HepG2 (cell line): ENCODE results near the gene XAB2. TPM values are rescaled to one million over a fixed set of nuclear protein-coding genes. Genes with fewer than 3 reads are reported as not detected.

Experiments used
- ATAC-seq: fragments of 200-7000 bp; cut with Tn5 transposase; 3 replicates; pipeline ENCODE4 v1.9.1; 2020; ENCODE audit warnings: mild to moderate bottlenecking, moderate library complexity
- BruUV-seq: library from RNA; stranded (reverse); fragments of 400-500 nt; replicated peaks from 2 replicates; lab custom pipeline; 2021; lab: Mats Ljungman, UMichigan
- CTCF ChIA-PET: fragments of 300-600 bp; formaldehyde crosslinking; extraction: SDS; loops from one replicate; lab custom pipeline; 2021; ENCODE audit warnings: low total read pairs, inconsistent platforms, low intra/inter-chr PET ratio; lab: Yijun Ruan, JAX
- POLR2A ChIA-PET: fragments of 350-600 bp; sonication (Branson Sonifier 250); formaldehyde crosslinking; loops from one replicate; lab custom pipeline; 2020; ENCODE audit warnings: antibody characterized with exemption, inconsistent platforms; lab: Yijun Ruan, JAX
- DNase-seq: peaks from one replicate; pipeline ENCODE4 v3.0.0-alpha.2; 2015; ENCODE audit warnings: low spot score
- FAIRE-seq: peaks from 3 replicates; lab custom pipeline; 2011; peaks lifted over from hg19 to GRCh38; lab: Jason Lieb, UNC
- H2AFZ ChIP-seq: one replicate; pipeline ENCODE4 v1.6.1; 2011; ENCODE audit warnings: low read length, inconsistent platforms
- H3K27ac ChIP-seq: fragments of 300-600 bp; 3 replicates; pipeline ENCODE4 v1.8.0; 2011; ENCODE audit warnings: mixed run types, mild to moderate bottlenecking, mixed read lengths, low read length, inconsistent platforms; ENCODE audit not compliant: insufficient read depth; ENCODE audit errors: extremely low read length
- H3K27me3 ChIP-seq, 2 experiments: fragments of 200-600 bp in 1 of 2; 2 replicates in 1 of 2; 3 replicates in 1 of 2; pipeline versions ENCODE4 v1.6.0 to v1.8.0; 2011; ENCODE audit warnings: low read length in 2 of 2, mild to moderate bottlenecking in 2 of 2, moderate library complexity in 2 of 2, inconsistent platforms in 1 of 2; ENCODE audit not compliant: insufficient read depth in 2 of 2, control insufficient read depth in 1 of 2
- H3K36me3 ChIP-seq, 2 experiments: fragments of 200-600 bp in 1 of 2; replicated peaks in 1 of 2; 2 replicates in 1 of 2; 3 replicates in 1 of 2; pipeline versions ENCODE4 v1.5.1 to v1.8.0; 2011; ENCODE audit warnings: low read length in 2 of 2, inconsistent platforms in 1 of 2; ENCODE audit not compliant: insufficient read depth in 2 of 2, control insufficient read depth in 1 of 2
- H3K4me1 ChIP-seq: 2 replicates; pipeline ENCODE4 v1.5.1; 2012; ENCODE audit warnings: low read length, inconsistent platforms; ENCODE audit not compliant: insufficient read depth
- H3K4me2 ChIP-seq: 2 replicates; pipeline ENCODE4 v1.6.0; 2011; ENCODE audit warnings: low read depth, low read length, inconsistent platforms
- H3K4me3 ChIP-seq, 3 experiments: fragments of 200-600 bp in 1 of 3; sonication (generic), shearing (Covaris generic) in 1 of 3; replicated peaks in 1 of 3; 2 replicates each; pipeline ENCODE4 v1.5.1; 2011 to 2016; ENCODE audit warnings: low read length in 3 of 3, inconsistent platforms in 2 of 3, low read depth in 2 of 3, mild to moderate bottlenecking in 2 of 3, control low read depth in 1 of 3, mixed read lengths in 1 of 3; ENCODE audit not compliant: insufficient read depth in 1 of 3
- H3K79me2 ChIP-seq: one replicate; pipeline ENCODE4 v1.6.1; 2011; ENCODE audit warnings: low read length, inconsistent platforms; ENCODE audit not compliant: insufficient read depth
- H3K9ac ChIP-seq: 2 replicates; pipeline ENCODE4 v1.6.0; 2011; ENCODE audit warnings: mild to moderate bottlenecking, low read depth, low read length, inconsistent platforms; ENCODE audit not compliant: insufficient read depth
- H3K9me3 ChIP-seq: 2 replicates; pipeline ENCODE4 v1.5.1; 2012; ENCODE audit warnings: mild to moderate bottlenecking, low read length
- H4K20me1 ChIP-seq: 2 replicates; pipeline ENCODE4 v1.6.0; 2011; ENCODE audit warnings: inconsistent platforms, mild to moderate bottlenecking, low read length, moderate library complexity; ENCODE audit not compliant: insufficient read depth
- ARID2 ChIP-seq: sonication (generic); formaldehyde crosslinking; IDR thresholded peaks from 2 replicates; pipeline ENCODE4 v1.8.1; 2022; ENCODE audit warnings: mild to moderate bottlenecking, missing genetic modification reagents, borderline replicate concordance
- ATF7 ChIP-seq, 2 experiments: fragments of 450-650 bp in 1 of 2; sonication (generic) in 1 of 2; formaldehyde crosslinking in 1 of 2; IDR thresholded peaks; 2 replicates each; pipeline versions ENCODE4 v1.4.0 to v1.6.1; 2016 to 2020; ENCODE audit warnings: antibody characterized with exemption in 1 of 2, mild to moderate bottlenecking in 1 of 2, missing genetic modification reagents in 1 of 2
- ELF1 ChIP-seq: sonication (generic); formaldehyde crosslinking; IDR thresholded peaks from 2 replicates; pipeline ENCODE4 v1.4.0; 2020; ENCODE audit warnings: missing genetic modification reagents
- HOXA7 ChIP-seq: sonication (generic); formaldehyde crosslinking; IDR thresholded peaks from 2 replicates; pipeline ENCODE4 v1.8.1; 2022; ENCODE audit warnings: mild to moderate bottlenecking, missing genetic modification reagents, moderate library complexity
- PLRG1 ChIP-seq: fragments of 450-650 bp; conservative IDR thresholded peaks from 2 replicates; pipeline ENCODE4 v1.6.1; 2016
- THYN1 ChIP-seq: sonication (generic); formaldehyde crosslinking; IDR thresholded peaks from 2 replicates; pipeline ENCODE4 v1.8.1; 2023; ENCODE audit warnings: low read depth, mild to moderate bottlenecking, moderate library complexity, missing genetic modification reagents, borderline replicate concordance
- U2AF1 ChIP-seq: fragments of 200-400 bp; formaldehyde crosslinking; optimal IDR thresholded peaks from 2 replicates; pipeline ENCODE3; 2017; ENCODE audit warnings: mild to moderate bottlenecking, low read depth, low read length
- U2AF2 ChIP-seq: fragments of 200-400 bp; formaldehyde crosslinking; IDR thresholded peaks from 2 replicates; pipeline ENCODE4 v1.6.1; 2017; ENCODE audit warnings: low read depth, mild to moderate bottlenecking, low read length
- WGBS: methylation state at CpG from one replicate; pipeline ENCODE4 v1.1.6; 2017; ENCODE audit warnings: low lambda C conversion rate; 5-methylcytosine and 5-hydroxymethylcytosine counted together
- in situ Hi-C: cut with HindIII; loops from 2 replicates; pipeline ENCODE4 v1.10.0; 2017; ENCODE audit warnings: low pct_unique_long_range_greater_than_20kb; ENCODE audit not compliant: extremely low pct_ligation_motif_present
- intact Hi-C: fragments of 100-400 bp; cut with micrococcal nuclease; formaldehyde crosslinking; loops from one replicate; pipeline ENCODE4 v1.10.0; 2022; ENCODE audit not compliant: unreplicated experiment
- polyA plus RNA-seq, 8 experiments: library from polyadenylated mRNA; depleted of rRNA in 3 of 8; stranded (reverse) in 7 of 8; unstranded in 1 of 8; fragments of >200 nt; fragmentation: Illumina TruSeq in 4 of 8; extraction: Trizol in 4 of 8; gene quantifications; 2 replicates each; pipeline versions ENCODE4 v1.2.1 to v1.2.3, GENCODE V29; 2011 to 2016; ENCODE audit warnings: low read depth in 4 of 8, missing spikeins in 1 of 8, mixed read lengths in 1 of 8; ENCODE audit not compliant: insufficient read depth in 1 of 8
- total RNA-seq, 5 experiments: library from RNA; depleted of rRNA; stranded (reverse); fragments of >200 nt; fragmentation: Illumina TruSeq; extraction: Trizol; gene quantifications; 2 replicates each; pipeline ENCODE4 v1.2.3, GENCODE V29; 2016; ENCODE audit warnings: low read depth in 1 of 5
- TF ChIP-seq, protein P1 (sequence below): IDR thresholded peaks from 2 replicates; pipeline ENCODE4 v1.6.1; 2018; ENCODE audit warnings: missing genetic modification reagents, mild to moderate bottlenecking, missing compliant biosample characterization

The XAB2 gene
- total and polyA plus RNA-seq, 2 of the 13 experiments (the other 11 are each of a cell fraction or from before 2014, with no cell fraction given) = 6.2 to 23.9 TPM

DNA sequence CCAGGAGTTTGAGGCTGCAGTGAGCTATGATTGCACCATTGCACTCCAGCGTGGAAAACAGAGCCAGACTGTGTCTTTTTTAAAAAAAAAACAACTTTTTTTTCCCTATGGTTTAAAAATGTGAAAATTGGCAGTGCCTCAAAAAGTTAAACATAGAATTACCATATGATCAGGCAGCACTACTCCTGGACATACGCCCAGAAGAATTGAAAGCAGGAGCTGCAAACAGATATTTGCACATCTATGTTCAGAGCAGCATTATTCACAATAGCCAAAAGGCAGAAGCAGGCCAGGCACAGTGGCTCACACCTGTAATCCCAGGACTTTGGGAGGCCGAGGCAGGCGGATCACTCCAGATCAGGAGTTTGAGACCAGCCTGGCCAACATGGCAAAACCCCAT lies 35.7 kb upstream of the XAB2 start:
- H3K79me2 ChIP-seq = no peaks in the 10 kb centered on the region
- in situ Hi-C loops = no loop called here
- no peaks in the 10 kb centered on the region for H4K20me1 ChIP-seq
- H3K27ac ChIP-seq = no peak overlapping the region
- ChIA-PET CTCF (no interaction called here), POLR2A (no interaction called here)
- no peaks in the 10 kb centered on the region for H3K4me1 ChIP-seq
- no TSS peak for BruUV-seq
- no peak overlapping the region for H3K4me2 ChIP-seq
- no peaks in the 10 kb centered on the region for H3K36me3 ChIP-seq
- H3K9me3 ChIP-seq = no peaks in the 10 kb centered on the region
- H2AFZ ChIP-seq = no peak overlapping the region
- TF ChIP-seq ELF1 (CRISPR knock-in tag) = no peak
- no peak for TF ChIP-seq THYN1 (CRISPR knock-in tag)
- TF ChIP-seq, protein P1, sequence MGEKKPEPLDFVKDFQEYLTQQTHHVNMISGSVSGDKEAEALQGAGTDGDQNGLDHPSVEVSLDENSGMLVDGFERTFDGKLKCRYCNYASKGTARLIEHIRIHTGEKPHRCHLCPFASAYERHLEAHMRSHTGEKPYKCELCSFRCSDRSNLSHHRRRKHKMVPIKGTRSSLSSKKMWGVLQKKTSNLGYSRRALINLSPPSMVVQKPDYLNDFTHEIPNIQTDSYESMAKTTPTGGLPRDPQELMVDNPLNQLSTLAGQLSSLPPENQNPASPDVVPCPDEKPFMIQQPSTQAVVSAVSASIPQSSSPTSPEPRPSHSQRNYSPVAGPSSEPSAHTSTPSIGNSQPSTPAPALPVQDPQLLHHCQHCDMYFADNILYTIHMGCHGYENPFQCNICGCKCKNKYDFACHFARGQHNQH (CRISPR knock-in tag) = no peak
- no peak for TF ChIP-seq U2AF1
- TF ChIP-seq ATF7 (IDR thresholded peaks at IDR 0.05) = no peak
- no peak for TF ChIP-seq ATF7 (CRISPR knock-in tag; IDR thresholded peaks at IDR 0.05)
- TF ChIP-seq PLRG1 = no peak
- no peak for TF ChIP-seq HOXA7 (CRISPR knock-in tag)
- no peak for TF ChIP-seq U2AF2
- TF ChIP-seq ARID2 (CRISPR knock-in tag) = no peak
- TF ChIP-seq, all 625 proteins: peak for 0
- ATAC-seq (no peak), DNase-seq (no peak), FAIRE-seq (no peak)
- H3K9ac ChIP-seq = no peak overlapping the region
- intact Hi-C loops = no loop called here
- H3K4me3 ChIP-seq = no peak overlapping the region
- H3K27me3 ChIP-seq = peaks cover 0 to 14% of the 10 kb centered on the region in 2 experiments; a peak in 2 of 5 replicates
- 21% methylated on average over 4 of the region's 4 CpGs for WGBS
